K562 (cell line): ENCODE results near the gene URI1. TPM values are rescaled to one million over a fixed set of nuclear protein-coding genes. Genes with fewer than 3 reads are reported as not detected.

Experiments used
- ARID1B ChIP-seq: fragments of 450-650 bp; IDR thresholded peaks from 2 replicates; pipeline ENCODE4 v1.6.1; 2016; ENCODE audit warnings: antibody characterized with exemption, mild to moderate bottlenecking, inconsistent platforms
- CHD2 ChIP-seq: IDR thresholded peaks from 2 replicates; pipeline ENCODE4 v1.6.1; 2011; ENCODE audit warnings: low read depth, low read length
- EP300 ChIP-seq: IDR thresholded peaks from 2 replicates; pipeline ENCODE4 v1.6.1; 2012; ENCODE audit warnings: low read length, improper control_type of control experiment
- GTF2E2 ChIP-seq: fragments of 200-800 bp; sonication (Bioruptor generic); IDR thresholded peaks from 2 replicates; pipeline ENCODE4 v1.6.1; 2016; ENCODE audit warnings: missing genetic modification characterization, missing compliant biosample characterization
- JUND ChIP-seq, 2 experiments: IDR thresholded peaks; 2 replicates in 1 of 2; 3 replicates in 1 of 2; pipeline ENCODE4 v1.6.1; 2011; ENCODE audit warnings: borderline replicate concordance in 2 of 2, low read depth in 2 of 2, low read length in 2 of 2, improper control_type of control experiment in 1 of 2, missing biosample characterization in 1 of 2, missing genetic modification characterization in 1 of 2, missing genetic modification reagents in 1 of 2
- MAFK ChIP-seq: IDR thresholded peaks from 2 replicates; pipeline ENCODE4 v1.6.1; 2011; ENCODE audit warnings: low read length, improper control_type of control experiment
- NCOR1 ChIP-seq: fragments of 450-650 bp; IDR thresholded peaks from 2 replicates; pipeline ENCODE4 v1.6.1; 2016; ENCODE audit warnings: mild to moderate bottlenecking, moderate library complexity
- NFE2 ChIP-seq: IDR thresholded peaks from 2 replicates; pipeline ENCODE4 v1.6.1; 2014; ENCODE audit warnings: antibody characterized with exemption, low read depth
- PTRF ChIP-seq: fragments of 450-650 bp; IDR thresholded peaks from 2 replicates; pipeline ENCODE4 v1.6.1; 2016; ENCODE audit warnings: mild to moderate bottlenecking, missing genetic modification characterization, missing compliant biosample characterization
- RAD21 ChIP-seq, 2 experiments: fragments of 250-450 bp in 1 of 2; fragments of 450-650 bp in 1 of 2; sonication (Bioruptor Pico) in 1 of 2; formaldehyde crosslinking in 1 of 2; IDR thresholded peaks in 1 of 2; conservative IDR thresholded peaks in 1 of 2; 2 replicates each; pipeline versions ENCODE4 v1.4.0 to v1.8.0; 2020 to 2022; ENCODE audit warnings: mild to moderate bottlenecking in 2 of 2, moderate library complexity in 1 of 2
- SMARCA4 ChIP-seq: fragments of 450-650 bp; IDR thresholded peaks from 2 replicates; pipeline ENCODE4 v1.6.1; 2016
- SMC3 ChIP-seq: conservative IDR thresholded peaks from 2 replicates; pipeline ENCODE4 v1.6.1; 2011; ENCODE audit warnings: low read depth, low read length, improper control_type of control experiment; ENCODE audit not compliant: insufficient read depth
- SOX6 ChIP-seq: fragments of 450-650 bp; IDR thresholded peaks from 2 replicates; pipeline ENCODE4 v1.6.1; 2014; ENCODE audit warnings: mild to moderate bottlenecking
- SPI1 ChIP-seq: IDR thresholded peaks from 2 replicates; pipeline ENCODE4 v1.6.1; 2011; ENCODE audit warnings: low read depth, low read length, control low read depth, borderline replicate concordance
- TBL1XR1 ChIP-seq, 2 experiments: IDR thresholded peaks; 2 replicates each; pipeline ENCODE4 v1.6.1; 2012; ENCODE audit warnings: improper control_type of control experiment in 2 of 2, low read length in 2 of 2, mild to moderate bottlenecking in 1 of 2
- polyA plus RNA-seq, 8 experiments: library from polyadenylated mRNA; depleted of rRNA in 4 of 8; stranded (reverse) in 5 of 8; unstranded in 3 of 8; fragments of >200 nt; fragmentation: Nextera tagmentation in 2 of 8; fragmentation: Illumina TruSeq in 1 of 8; extraction: Ambion mirVana in 2 of 8; extraction: Trizol in 1 of 8; gene quantifications; 2 replicates each; pipeline versions ENCODE4 v1.2.1 to v1.2.3, GENCODE V29; 2011 to 2014; ENCODE audit warnings: inconsistent platforms in 1 of 8, missing spikeins in 1 of 8
- total RNA-seq, 7 experiments: library from RNA; depleted of rRNA in 6 of 7; stranded (reverse); fragments of >200 nt in 6 of 7; fragmentation: Illumina TruSeq in 2 of 7; extraction: Trizol in 2 of 7; gene quantifications; 2 replicates each; pipeline versions ENCODE4 v1.2.1 to v1.2.3, GENCODE V29; 2011 to 2021; ENCODE audit warnings: low replicate concordance in 1 of 7
- TF ChIP-seq, protein P1 (sequence below), 2 experiments: IDR thresholded peaks in 1 of 2; conservative IDR thresholded peaks in 1 of 2; 2 replicates each; pipeline ENCODE4 v1.6.1; 2016; ENCODE audit warnings: low read depth in 2 of 2, mild to moderate bottlenecking in 1 of 2, missing compliant biosample characterization in 1 of 2, missing genetic modification characterization in 1 of 2, moderate library complexity in 1 of 2
- TF ChIP-seq, protein P2 (sequence below): fragments of 250-450 bp; sonication (Bioruptor Pico); IDR thresholded peaks from 2 replicates; pipeline ENCODE4 v1.4.0; 2020
- TF ChIP-seq, protein P3 (sequence below): sonication (generic); formaldehyde crosslinking; IDR thresholded peaks from 2 replicates; pipeline ENCODE4 v1.8.1; 2022; ENCODE audit warnings: missing genetic modification reagents

The URI1 gene
- total and polyA plus RNA-seq, 9 of the 15 experiments (the other 6 are each of a cell fraction or from before 2014, with no cell fraction given) = 16.9 to 87.4 (median 63.9) TPM

DNA sequence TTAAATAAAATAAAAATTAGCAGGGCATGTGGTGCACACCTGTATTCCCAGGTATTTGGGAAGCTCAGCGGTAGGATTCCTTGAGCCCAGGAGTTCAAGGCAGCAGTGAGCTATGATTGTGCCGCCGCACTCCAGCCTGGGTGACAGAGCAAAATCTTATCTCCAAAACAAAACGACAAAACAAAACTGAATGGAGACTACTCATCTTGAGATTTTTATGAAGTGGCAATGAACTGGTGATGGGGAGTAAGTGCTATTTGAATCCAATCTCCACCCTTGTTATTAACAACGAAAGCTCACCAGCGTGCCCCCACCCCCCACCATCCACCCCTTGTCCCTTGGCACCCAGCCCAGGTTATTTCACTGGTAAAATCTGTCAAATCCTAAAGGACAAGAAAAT, 45.2 kb upstream of the URI1 start (continued):
- TF ChIP-seq RAD21 (CRISPR knock-in tag; conservative IDR thresholded peaks at IDR 0.05 in 1 of 2, IDR thresholded peaks at IDR 0.05 in 1 of 2) = 0 out of 4 replicates have a peak, but pooled peaks of 1 of the 2 experiments have one; percentile 16
- no peak for TF ChIP-seq GTF2E2 (tag)
- peak; percentile 66 for TF ChIP-seq ARID1B
- no peak for TF ChIP-seq CHD2
- 0 out of 4 replicates have a peak, but pooled peaks of 1 of the 2 experiments have one; percentile 23 for TF ChIP-seq TBL1XR1 (IDR thresholded peaks at IDR 0.05; ENCODE audit: low read length in 2 of 2)
- peak; percentile 74 for TF ChIP-seq MAFK
- 0 out of 2 replicates have a peak, but pooled peaks have one; percentile 29 for TF ChIP-seq NCOR1
- peak; percentile 63; the same call in 1 of the 2 replicates for TF ChIP-seq EP300
- peak; percentile 96 for TF ChIP-seq NFE2
- TF ChIP-seq SOX6 = peak; percentile 74; the same call in 1 of the 2 replicates
- peak; percentile 61; the same call in 1 of the 2 replicates for TF ChIP-seq JUND (IDR thresholded peaks at IDR 0.05; ENCODE audit: borderline replicate concordance, low read depth, low read length)
- no peak for TF ChIP-seq JUND (tag; IDR thresholded peaks at IDR 0.05; ENCODE audit: borderline replicate concordance, low read depth, low read length)
- peak; percentile 81 for TF ChIP-seq SMARCA4
- no peak for TF ChIP-seq SPI1
- TF ChIP-seq, protein P1, sequence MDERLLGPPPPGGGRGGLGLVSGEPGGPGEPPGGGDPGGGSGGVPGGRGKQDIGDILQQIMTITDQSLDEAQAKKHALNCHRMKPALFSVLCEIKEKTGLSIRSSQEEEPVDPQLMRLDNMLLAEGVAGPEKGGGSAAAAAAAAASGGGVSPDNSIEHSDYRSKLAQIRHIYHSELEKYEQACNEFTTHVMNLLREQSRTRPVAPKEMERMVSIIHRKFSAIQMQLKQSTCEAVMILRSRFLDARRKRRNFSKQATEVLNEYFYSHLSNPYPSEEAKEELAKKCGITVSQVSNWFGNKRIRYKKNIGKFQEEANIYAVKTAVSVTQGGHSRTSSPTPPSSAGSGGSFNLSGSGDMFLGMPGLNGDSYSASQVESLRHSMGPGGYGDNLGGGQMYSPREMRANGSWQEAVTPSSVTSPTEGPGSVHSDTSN (CRISPR knock-in tag; IDR thresholded peaks at IDR 0.05; ENCODE audit: low read depth) = no peak
- TF ChIP-seq, protein P1 (tag; conservative IDR thresholded peaks at IDR 0.05; ENCODE audit: low read depth) = peak; percentile 24; the same call in 1 of the 2 replicates
- TF ChIP-seq PTRF = no peak
- TF ChIP-seq, protein P2, sequence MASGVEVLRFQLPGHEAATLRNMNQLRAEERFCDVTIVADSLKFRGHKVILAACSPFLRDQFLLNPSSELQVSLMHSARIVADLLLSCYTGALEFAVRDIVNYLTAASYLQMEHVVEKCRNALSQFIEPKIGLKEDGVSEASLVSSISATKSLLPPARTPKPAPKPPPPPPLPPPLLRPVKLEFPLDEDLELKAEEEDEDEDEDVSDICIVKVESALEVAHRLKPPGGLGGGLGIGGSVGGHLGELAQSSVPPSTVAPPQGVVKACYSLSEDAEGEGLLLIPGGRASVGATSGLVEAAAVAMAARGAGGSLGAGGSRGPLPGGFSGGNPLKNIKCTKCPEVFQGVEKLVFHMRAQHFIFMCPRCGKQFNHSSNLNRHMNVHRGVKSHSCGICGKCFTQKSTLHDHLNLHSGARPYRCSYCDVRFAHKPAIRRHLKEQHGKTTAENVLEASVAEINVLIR = no peak
- no peak for TF ChIP-seq SMC3
- TF ChIP-seq, protein P3, sequence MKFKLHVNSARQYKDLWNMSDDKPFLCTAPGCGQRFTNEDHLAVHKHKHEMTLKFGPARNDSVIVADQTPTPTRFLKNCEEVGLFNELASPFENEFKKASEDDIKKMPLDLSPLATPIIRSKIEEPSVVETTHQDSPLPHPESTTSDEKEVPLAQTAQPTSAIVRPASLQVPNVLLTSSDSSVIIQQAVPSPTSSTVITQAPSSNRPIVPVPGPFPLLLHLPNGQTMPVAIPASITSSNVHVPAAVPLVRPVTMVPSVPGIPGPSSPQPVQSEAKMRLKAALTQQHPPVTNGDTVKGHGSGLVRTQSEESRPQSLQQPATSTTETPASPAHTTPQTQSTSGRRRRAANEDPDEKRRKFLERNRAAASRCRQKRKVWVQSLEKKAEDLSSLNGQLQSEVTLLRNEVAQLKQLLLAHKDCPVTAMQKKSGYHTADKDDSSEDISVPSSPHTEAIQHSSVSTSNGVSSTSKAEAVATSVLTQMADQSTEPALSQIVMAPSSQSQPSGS (CRISPR knock-in tag) = no peak
